ENCODE data around the gene KPTN. TPM values are rescaled to one million over a fixed set of nuclear protein-coding genes. Genes with fewer than 3 reads are reported as not detected.

Gene KPTN
- total RNA-seq, 1 experiment from 2014 or later: 17.6 TPM

- Mint-ChIP-seq H3K9me3 (ENCODE audit: unreplicated experiment) (no peaks in the 10 kb centered on the region), H3K4me1 (ENCODE audit: insufficient read depth, unreplicated experiment) (peaks cover 10% of the 10 kb centered on the region), H3K27me3 (ENCODE audit: insufficient read depth, unreplicated experiment) (no peaks in the 10 kb centered on the region), H3K36me3 (ENCODE audit: insufficient read depth, unreplicated experiment) (peaks cover 43% of the 10 kb centered on the region), H3K27ac (ENCODE audit: low read depth, unreplicated experiment) (peak overlapping the region; percentile 99), H3K4me3 (ENCODE audit: unreplicated experiment) (peak overlapping the region; percentile 99)
- BruUV-seq (replicated peaks): no TSS peak
- no peak for TF ChIP-seq CTCF (IDR thresholded peaks at IDR 0.05; ENCODE audit: unreplicated experiment)
- ChIA-PET POLR2A (interaction anchor here (0.7 to 2.3 kb wide), 7 partner anchors 15 to 238 kb away, joined by 3 to 25 read pairs (median 8); partner anchors contain the start of gene NAPA), CTCF (interaction anchor here (0.6 to 1.4 kb wide), 4 partner anchors 11 to 213 kb away, joined by 3 to 7 read pairs (median 4); no protein-coding TSS in a partner anchor)
- intact Hi-C loops (cut with micrococcal nuclease): no loop called here
- DNase-seq (ENCODE audit: unreplicated experiment): no peak
Observed at GRCh38 chr19:47485210-47485609, 1.2 kb upstream of the KPTN start.

DNA sequence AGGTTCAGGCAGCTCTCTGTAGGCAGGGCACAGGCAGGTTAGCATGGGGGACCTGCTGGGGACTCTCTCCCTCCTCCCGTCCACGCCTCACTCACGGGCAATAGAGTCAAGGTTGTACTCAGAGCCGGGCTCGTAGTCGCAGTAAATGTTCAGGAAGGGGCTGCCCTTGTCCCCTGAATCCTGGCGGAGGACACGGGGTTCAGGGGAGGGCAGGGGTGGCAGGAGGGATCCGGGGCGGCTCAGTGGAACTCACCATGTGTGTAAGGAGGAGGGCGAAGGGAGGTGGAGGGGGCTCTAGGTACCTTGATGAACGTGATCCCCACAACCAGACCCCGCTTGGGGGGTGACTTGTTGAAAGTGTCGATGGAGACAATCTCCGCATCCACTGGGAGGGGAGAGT, 819 bp downstream of the KPTN start:
- ChIA-PET POLR2A (interaction anchor here (0.6 to 2.3 kb wide), 15 partner anchors 8 to 247 kb away, joined by 3 to 25 read pairs (median 5); partner anchors contain the start of genes NAPA and SLC8A2), CTCF (interaction anchor here (0.6 to 2.2 kb wide), 9 partner anchors 8 to 1597 kb away, joined by 3 to 7 read pairs (median 3); partner anchors contain the start of genes IRF2BP1 and SLC8A2)
- no TSS peak for BruUV-seq (replicated peaks)
- no peak for DNase-seq (ENCODE audit: unreplicated experiment)
- peaks cover 5% of the 10 kb centered on the region for H3K4me1 Mint-ChIP-seq (ENCODE audit: insufficient read depth, unreplicated experiment)
- no peaks in the 10 kb centered on the region for H3K27me3 Mint-ChIP-seq (ENCODE audit: insufficient read depth, unreplicated experiment)
- intact Hi-C loops (cut with micrococcal nuclease): no loop called here
- H3K27ac Mint-ChIP-seq (ENCODE audit: low read depth, unreplicated experiment): no peak overlapping the region
- TF ChIP-seq CTCF (IDR thresholded peaks at IDR 0.05; ENCODE audit: unreplicated experiment): no peak
- peaks cover 27% of the 10 kb centered on the region for H3K36me3 Mint-ChIP-seq (ENCODE audit: insufficient read depth, unreplicated experiment)
- H3K4me3 Mint-ChIP-seq (ENCODE audit: unreplicated experiment): peak overlapping the region; percentile 99
- H3K9me3 Mint-ChIP-seq (ENCODE audit: unreplicated experiment): no peaks in the 10 kb centered on the region

DNA sequence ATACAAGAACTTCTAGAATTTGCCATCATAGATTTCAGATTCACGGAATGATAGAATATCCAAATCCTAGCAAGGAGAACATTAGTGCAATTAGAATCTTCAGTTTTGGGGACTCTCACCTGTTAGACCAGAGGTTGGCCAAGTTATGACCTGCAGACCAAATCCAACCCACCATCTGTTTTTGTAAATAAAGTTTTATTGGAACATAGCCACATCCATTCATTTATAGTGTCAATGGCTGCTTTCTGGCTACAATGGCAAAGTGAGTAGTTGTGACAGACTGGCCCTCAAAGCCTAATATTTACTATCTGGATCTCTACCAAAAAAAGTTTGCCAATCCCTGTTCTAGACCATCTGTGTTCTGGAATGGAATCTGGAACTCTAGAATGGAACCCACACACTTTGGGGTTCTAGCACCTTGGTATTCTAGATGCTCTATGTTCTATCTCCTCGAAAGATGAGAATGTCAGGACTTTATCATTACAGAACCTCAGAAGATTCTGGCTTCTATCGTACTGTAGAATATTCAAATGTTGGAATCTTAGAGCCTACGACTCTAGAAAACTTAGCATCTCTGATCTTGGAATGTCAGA, 2.5 kb downstream of the KPTN start:
- CTCF ChIA-PET: no interaction called here
- no peak overlapping the region for H3K27ac Mint-ChIP-seq (ENCODE audit: low read depth, unreplicated experiment)
- POLR2A ChIA-PET: no interaction called here
- H3K36me3 Mint-ChIP-seq (ENCODE audit: insufficient read depth, unreplicated experiment): peaks cover 21% of the 10 kb centered on the region
- H3K9me3 Mint-ChIP-seq (ENCODE audit: unreplicated experiment): no peaks in the 10 kb centered on the region
- H3K4me3 Mint-ChIP-seq (ENCODE audit: unreplicated experiment): no peak overlapping the region
- no peak for TF ChIP-seq CTCF (IDR thresholded peaks at IDR 0.05; ENCODE audit: unreplicated experiment)
- H3K27me3 Mint-ChIP-seq (ENCODE audit: insufficient read depth, unreplicated experiment): no peaks in the 10 kb centered on the region
- peaks cover 5% of the 10 kb centered on the region for H3K4me1 Mint-ChIP-seq (ENCODE audit: insufficient read depth, unreplicated experiment)
- no TSS peak for BruUV-seq (replicated peaks)
- DNase-seq (ENCODE audit: unreplicated experiment): no peak
- intact Hi-C loops (cut with micrococcal nuclease): no loop called here

- intact Hi-C loops (cut with micrococcal nuclease): no loop called here
- ChIA-PET CTCF (interaction anchor here (0.9 to 1.8 kb wide), 2 partner anchors 17 to 44 kb away, joined by 6 to 10 read pairs; no protein-coding TSS in a partner anchor), POLR2A (interaction anchor here (0.5 kb wide), 1 partner anchor 223 kb away, joined by 3 read pairs; no protein-coding TSS in a partner anchor)
- H3K9me3 Mint-ChIP-seq (ENCODE audit: unreplicated experiment): no peaks in the 10 kb centered on the region
- no peak for TF ChIP-seq CTCF (IDR thresholded peaks at IDR 0.05; ENCODE audit: unreplicated experiment)
- H3K27me3 Mint-ChIP-seq (ENCODE audit: insufficient read depth, unreplicated experiment): no peaks in the 10 kb centered on the region
- no peak overlapping the region for H3K4me3 Mint-ChIP-seq (ENCODE audit: unreplicated experiment)
- BruUV-seq (replicated peaks): no TSS peak
- no peak overlapping the region for H3K27ac Mint-ChIP-seq (ENCODE audit: low read depth, unreplicated experiment)
- peaks cover 5% of the 10 kb centered on the region for H3K4me1 Mint-ChIP-seq (ENCODE audit: insufficient read depth, unreplicated experiment)
- no peak for DNase-seq (ENCODE audit: unreplicated experiment)
- H3K36me3 Mint-ChIP-seq (ENCODE audit: insufficient read depth, unreplicated experiment): peaks cover 21% of the 10 kb centered on the region
Observed at GRCh38 chr19:47480658-47481057, 3.4 kb downstream of the KPTN start.
